K562 (cell line): ENCODE results near the gene GADL1.

Source experiments
- ATF7 ChIP-seq: fragments of 450-650 bp; IDR thresholded peaks from 2 replicates; pipeline ENCODE4 v1.7.1; 2014; ENCODE audit warnings: mild to moderate bottlenecking, moderate library complexity
- BRCA1 ChIP-seq, 2 experiments: fragments of 450-650 bp in 1 of 2; sonication (generic) in 1 of 2; formaldehyde crosslinking in 1 of 2; IDR thresholded peaks; 2 replicates each; pipeline versions ENCODE4 v1.5.0 to v1.6.1; 2017 to 2020; ENCODE audit warnings: mild to moderate bottlenecking in 1 of 2, missing genetic modification reagents in 1 of 2
- BRF1 ChIP-seq: IDR thresholded peaks from 3 replicates; pipeline ENCODE4 v1.6.1; 2011; ENCODE audit warnings: borderline replicate concordance, mild to moderate bottlenecking; ENCODE audit not compliant: insufficient read length; ENCODE audit errors: extremely low read depth
- MAFK ChIP-seq: IDR thresholded peaks from 2 replicates; pipeline ENCODE4 v1.6.1; 2011; ENCODE audit warnings: low read length, improper control_type of control experiment
- MBD1 ChIP-seq: fragments of 250-450 bp; sonication (Bioruptor Pico); IDR thresholded peaks from 2 replicates; pipeline ENCODE4 v1.8.0; 2022; ENCODE audit warnings: inconsistent platforms
- MCM2 ChIP-seq: fragments of 450-650 bp; IDR thresholded peaks from 2 replicates; pipeline ENCODE4 v1.6.1; 2017; ENCODE audit warnings: low read depth, mild to moderate bottlenecking
- MGA ChIP-seq: fragments of 450-650 bp; IDR thresholded peaks from 2 replicates; pipeline ENCODE4 v1.6.1; 2016; ENCODE audit warnings: mild to moderate bottlenecking, moderate library complexity
- MLLT1 ChIP-seq, 2 experiments: fragments of 450-650 bp; IDR thresholded peaks; 2 replicates each; pipeline ENCODE4 v1.6.1; 2016
- POLR2A ChIP-seq: fragments of 450-650 bp; conservative IDR thresholded peaks from 2 replicates; pipeline ENCODE4 v1.6.1; 2016
- PTRF ChIP-seq: fragments of 450-650 bp; IDR thresholded peaks from 2 replicates; pipeline ENCODE4 v1.6.1; 2016; ENCODE audit warnings: mild to moderate bottlenecking, missing genetic modification characterization, missing compliant biosample characterization
- ZNF24 ChIP-seq: fragments of 450-650 bp; IDR thresholded peaks from 2 replicates; pipeline ENCODE4 v1.6.1; 2016
- TF ChIP-seq, protein P1 (sequence below), 3 experiments: IDR thresholded peaks in 2 of 3; conservative IDR thresholded peaks in 1 of 3; 2 replicates each; pipeline ENCODE4 v1.5.1; 2011 to 2012; ENCODE audit warnings: low read length in 3 of 3, mild to moderate bottlenecking in 3 of 3, control low read depth in 2 of 3, improper control_type of control experiment in 1 of 3, inconsistent platforms in 1 of 3, low read depth in 1 of 3, mixed read lengths in 1 of 3, moderate library complexity in 1 of 3; ENCODE audit not compliant: insufficient read depth in 2 of 3

- no peak for TF ChIP-seq BRCA1 (IDR thresholded peaks at IDR 0.05)
- no peak for TF ChIP-seq BRCA1 (CRISPR knock-in tag; IDR thresholded peaks at IDR 0.05)
- TF ChIP-seq, protein P1, sequence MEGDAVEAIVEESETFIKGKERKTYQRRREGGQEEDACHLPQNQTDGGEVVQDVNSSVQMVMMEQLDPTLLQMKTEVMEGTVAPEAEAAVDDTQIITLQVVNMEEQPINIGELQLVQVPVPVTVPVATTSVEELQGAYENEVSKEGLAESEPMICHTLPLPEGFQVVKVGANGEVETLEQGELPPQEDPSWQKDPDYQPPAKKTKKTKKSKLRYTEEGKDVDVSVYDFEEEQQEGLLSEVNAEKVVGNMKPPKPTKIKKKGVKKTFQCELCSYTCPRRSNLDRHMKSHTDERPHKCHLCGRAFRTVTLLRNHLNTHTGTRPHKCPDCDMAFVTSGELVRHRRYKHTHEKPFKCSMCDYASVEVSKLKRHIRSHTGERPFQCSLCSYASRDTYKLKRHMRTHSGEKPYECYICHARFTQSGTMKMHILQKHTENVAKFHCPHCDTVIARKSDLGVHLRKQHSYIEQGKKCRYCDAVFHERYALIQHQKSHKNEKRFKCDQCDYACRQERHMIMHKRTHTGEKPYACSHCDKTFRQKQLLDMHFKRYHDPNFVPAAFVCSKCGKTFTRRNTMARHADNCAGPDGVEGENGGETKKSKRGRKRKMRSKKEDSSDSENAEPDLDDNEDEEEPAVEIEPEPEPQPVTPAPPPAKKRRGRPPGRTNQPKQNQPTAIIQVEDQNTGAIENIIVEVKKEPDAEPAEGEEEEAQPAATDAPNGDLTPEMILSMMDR (IDR thresholded peaks at IDR 0.05 in 2 of 3, conservative IDR thresholded peaks at IDR 0.05 in 1 of 3; ENCODE audit: insufficient read depth in 2 of 3, low read depth in 1 of 3, low read length in 3 of 3): no peak
- no peak for TF ChIP-seq POLR2A
- no peak for TF ChIP-seq BRF1
- TF ChIP-seq MLLT1 (IDR thresholded peaks at IDR 0.05): no peak
- TF ChIP-seq ATF7: no peak
- TF ChIP-seq ZNF24: no peak
- TF ChIP-seq MGA: no peak
- no peak for TF ChIP-seq MAFK
- TF ChIP-seq PTRF: no peak
- TF ChIP-seq MCM2: no peak
- no peak for TF ChIP-seq MBD1 (CRISPR knock-in tag)
Observed at GRCh38 chr3:30941342-30941741, 46.9 kb upstream of the GADL1 start.
